Measurements from ENCODE around the gene PROSER3. TPM values are rescaled to one million over a fixed set of nuclear protein-coding genes. Genes with fewer than 3 reads are reported as not detected.

The PROSER3 gene
- total and polyA plus RNA-seq, 2 of the 13 experiments (the other 11 are each of a cell fraction or from before 2014, with no cell fraction given), result 5.1 to 5.7 TPM

GRCh38 chr19:35744430-35745327 is 13.3 kb upstream of the PROSER3 start (continued):
- TF ChIP-seq FOXP4 (CRISPR knock-in tag; IDR thresholded peaks at IDR 0.05) (0 out of 2 replicates have a peak, but pooled peaks have one; percentile 12), THYN1 (CRISPR knock-in tag; IDR thresholded peaks at IDR 0.05; ENCODE audit: borderline replicate concordance, low read depth) (no peak), ARHGAP35 (CRISPR knock-in tag; IDR thresholded peaks at IDR 0.05; ENCODE audit: borderline replicate concordance) (no peak), ATF7-NPFF (CRISPR knock-in tag; IDR thresholded peaks at IDR 0.05; ENCODE audit: low read depth) (no peak; the same call in 1 of the 2 replicates), THAP9 (CRISPR knock-in tag; IDR thresholded peaks at IDR 0.05; ENCODE audit: borderline replicate concordance) (no peak; the same call in 1 of the 2 replicates), ZNF263 (CRISPR knock-in tag; IDR thresholded peaks at IDR 0.05) (peak; percentile 31; the same call in 1 of the 2 replicates), MAZ (IDR thresholded peaks at IDR 0.05; ENCODE audit: borderline replicate concordance, low read depth, low read length) (peak; percentile 68), MAZ (CRISPR knock-in tag; IDR thresholded peaks at IDR 0.05; ENCODE audit: low read depth) (no peak), ZNF770 (CRISPR knock-in tag; IDR thresholded peaks at IDR 0.05) (no peak), MXD3 (CRISPR knock-in tag; IDR thresholded peaks at IDR 0.05) (no peak), GABPB1 (CRISPR knock-in tag; IDR thresholded peaks at IDR 0.05) (peak; percentile 86; the same call in 1 of the 2 replicates), ZBTB7A (CRISPR knock-in tag; IDR thresholded peaks at IDR 0.05) (no peak), HMGXB4 (CRISPR knock-in tag; IDR thresholded peaks at IDR 0.05; ENCODE audit: borderline replicate concordance in 1 of 2, low read depth in 1 of 2) (peak in 1 of 2 experiments; percentile 58; a peak in 1 of 4 replicates), ZBTB8A (CRISPR knock-in tag; IDR thresholded peaks at IDR 0.05; ENCODE audit: borderline replicate concordance, low read depth) (no peak), RBFOX2 (IDR thresholded peaks at IDR 0.05; ENCODE audit: low read depth, low read length) (peak; percentile 64), YEATS4 (CRISPR knock-in tag; IDR thresholded peaks at IDR 0.05; ENCODE audit: borderline replicate concordance) (peak; percentile 34; the same call in 1 of the 2 replicates), TP53 (CRISPR knock-in tag; conservative IDR thresholded peaks at IDR 0.05) (no peak)

Data from HepG2 (cell line).